ENCODE measurements around the gene CTXN1. TPM values are rescaled to one million over a fixed set of nuclear protein-coding genes. Genes with fewer than 3 reads are reported as not detected.

Gene CTXN1
- polyA plus RNA-seq, 4 donors, result 0.77 to 1.1 TPM; not detected in 2

DNA sequence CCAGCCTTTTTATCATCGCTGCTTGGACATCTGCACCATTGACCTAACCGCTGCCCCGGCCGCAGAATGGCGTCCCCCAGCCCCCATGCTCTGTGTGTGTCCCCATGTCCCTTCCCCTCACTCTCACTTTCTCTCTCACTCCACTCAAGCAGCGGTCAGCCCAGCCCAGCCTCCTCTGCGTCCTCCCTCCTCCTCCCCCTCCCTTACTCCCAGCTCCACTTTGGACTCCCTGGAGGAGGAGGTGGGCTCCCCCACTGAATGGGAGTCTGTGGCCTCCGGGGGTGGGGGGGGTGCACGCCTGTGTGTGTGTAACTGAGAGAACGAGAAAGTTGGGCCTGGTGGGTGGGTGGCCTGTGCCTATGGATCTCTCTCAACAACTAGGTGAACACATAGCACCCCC lies 20.1 kb downstream of the CTXN1 start:
- 84 to 90% (median 87%) methylated on average over 10 of the region's 10 CpGs for WGBS, 3 donors
- no peak overlapping the region for H3K27ac ChIP-seq (ENCODE audit: low read depth in 1 of 3, low read length in 2 of 3)
- H3K9me3 ChIP-seq (ENCODE audit: control insufficient read depth in 2 of 2, insufficient read depth in 1 of 2, low read depth in 1 of 2, low read length in 1 of 2), result no peaks in the 10 kb centered on the region
- FAIRE-seq, result no peak
- peaks cover 5 to 56% (median 7%) of the 10 kb centered on the region in 3 donors for H3K36me3 ChIP-seq (ENCODE audit: control insufficient read depth in 3 of 3, insufficient read depth in 2 of 3, low read depth in 1 of 3, low read length in 3 of 3)
- H3K27me3 ChIP-seq (ENCODE audit: control insufficient read depth in 3 of 3, insufficient read depth in 3 of 3, low read length in 3 of 3), result no peaks in the 10 kb centered on the region
- H3K4me1 ChIP-seq (ENCODE audit: control insufficient read depth in 3 of 3, insufficient read depth in 2 of 3, low read depth in 1 of 3, low read length in 2 of 3), result peaks cover 0 to 22% (median 4%) of the 10 kb centered on the region in 3 donors
- no peak for DNase-seq
- H3K4me3 ChIP-seq (ENCODE audit: low read depth in 1 of 3, low read length in 3 of 3), result no peak overlapping the region

DNA sequence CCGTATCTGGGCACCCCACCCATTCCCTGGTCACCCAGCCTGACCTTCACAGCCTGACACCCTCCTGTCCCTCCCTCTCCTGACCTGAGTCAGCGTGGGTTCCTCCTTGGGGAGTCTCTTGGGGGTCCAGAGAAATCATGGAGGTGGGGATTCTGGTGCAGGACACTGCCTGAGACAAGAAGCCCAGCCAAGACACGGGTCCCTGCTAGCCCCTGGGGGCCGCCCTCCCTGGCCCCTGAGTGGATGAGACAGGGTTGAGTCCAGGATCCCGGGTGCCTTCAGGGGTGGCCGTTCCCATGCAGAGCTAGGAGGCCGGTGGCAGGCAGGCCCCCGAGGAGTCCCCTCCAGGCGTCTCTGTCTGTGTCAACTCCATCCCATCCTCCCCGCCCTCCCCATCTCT lies 20.7 kb downstream of the CTXN1 start:
- DNase-seq (no peak), FAIRE-seq (no peak)
- H3K27ac ChIP-seq (ENCODE audit: low read depth in 1 of 3, low read length in 2 of 3), result no peak overlapping the region
- H3K27me3 ChIP-seq (ENCODE audit: control insufficient read depth in 3 of 3, insufficient read depth in 3 of 3, low read length in 3 of 3), result no peaks in the 10 kb centered on the region
- WGBS, 3 donors, result 67 to 76% (median 72%) methylated on average over 9 to 10 of the region's 10 CpGs
- peaks cover 3 to 51% (median 5%) of the 10 kb centered on the region in 3 donors for H3K36me3 ChIP-seq (ENCODE audit: control insufficient read depth in 3 of 3, insufficient read depth in 2 of 3, low read depth in 1 of 3, low read length in 3 of 3)
- peak overlapping the region in 2 of 3 donors; percentile 56 to 73 for H3K4me3 ChIP-seq (ENCODE audit: low read depth in 1 of 3, low read length in 3 of 3)
- peaks cover 0 to 22% (median 4%) of the 10 kb centered on the region in 3 donors for H3K4me1 ChIP-seq (ENCODE audit: control insufficient read depth in 3 of 3, insufficient read depth in 2 of 3, low read depth in 1 of 3, low read length in 2 of 3)
- no peaks in the 10 kb centered on the region for H3K9me3 ChIP-seq (ENCODE audit: control insufficient read depth in 2 of 2, insufficient read depth in 1 of 2, low read depth in 1 of 2, low read length in 1 of 2)

GRCh38 chr19:7904074-7905020 lies 21.6 kb downstream of the CTXN1 start:
- Histone ChIP-seq H3K27me3 (ENCODE audit: control insufficient read depth in 3 of 3, insufficient read depth in 3 of 3, low read length in 3 of 3) (no peaks in the 10 kb centered on the region), H3K27ac (ENCODE audit: low read depth in 1 of 3, low read length in 2 of 3) (peak overlapping the region; percentile 52 to 93 (median 87)), H3K9me3 (ENCODE audit: control insufficient read depth in 2 of 2, insufficient read depth in 1 of 2, low read depth in 1 of 2, low read length in 1 of 2) (no peaks in the 10 kb centered on the region), H3K4me1 (ENCODE audit: control insufficient read depth in 3 of 3, insufficient read depth in 2 of 3, low read depth in 1 of 3, low read length in 2 of 3) (peaks cover 0 to 22% (median 4%) of the 10 kb centered on the region in 3 donors), H3K4me3 (ENCODE audit: low read depth in 1 of 3, low read length in 3 of 3) (peak overlapping the region; percentile 56 to 81 (median 73)), H3K36me3 (ENCODE audit: control insufficient read depth in 3 of 3, insufficient read depth in 2 of 3, low read depth in 1 of 3, low read length in 3 of 3) (peaks cover 0 to 43% (median 5%) of the 10 kb centered on the region in 3 donors)
- WGBS, 3 donors, result 8 to 9% (median 9%) methylated on average over 32 to 68 of the region's 68 CpGs
- peak; percentile 49 to 73 for DNase-seq
- FAIRE-seq, result no peak

- no peak for FAIRE-seq
- H3K27ac ChIP-seq (ENCODE audit: low read depth in 1 of 3, low read length in 2 of 3), result peak within 1 kb of the TSS; percentile 52 to 93 (median 87)
- peaks cover 0 to 24% (median 4%) of the 10 kb centered on the region in 3 donors for H3K4me1 ChIP-seq (ENCODE audit: control insufficient read depth in 3 of 3, insufficient read depth in 2 of 3, low read depth in 1 of 3, low read length in 2 of 3)
- H3K36me3 ChIP-seq (ENCODE audit: control insufficient read depth in 3 of 3, insufficient read depth in 2 of 3, low read depth in 1 of 3, low read length in 3 of 3), result peaks cover 0 to 37% (median 2%) of the 10 kb centered on the region in 3 donors
- WGBS, 3 donors, result 0 to 1% (median 0%) methylated on average over 59 to 89 of the region's 89 CpGs
- peak within 1 kb of the TSS; percentile 57 to 81 (median 73) for H3K4me3 ChIP-seq (ENCODE audit: low read depth in 1 of 3, low read length in 3 of 3)
- no peaks in the 10 kb centered on the region for H3K27me3 ChIP-seq (ENCODE audit: control insufficient read depth in 3 of 3, insufficient read depth in 3 of 3, low read length in 3 of 3)
- peak; percentile 99 to 100 for DNase-seq
- H3K9me3 ChIP-seq (ENCODE audit: control insufficient read depth in 2 of 2, insufficient read depth in 1 of 2, low read depth in 1 of 2, low read length in 1 of 2), result no peaks in the 10 kb centered on the region
These were observed 22.5 kb downstream of the CTXN1 start, which contains the start of gene MAP2K7 for GRCh38 chr19:7903244-7904073. Gene MAP2K7 (plus strand): TSS chr19:7903877. CDS start chr19:7903945, 68 bp downstream.

GRCh38 chr19:7902796-7903243 lies 23.1 kb downstream of the CTXN1 start:
- Histone ChIP-seq H3K4me3 (ENCODE audit: low read depth in 1 of 3, low read length in 3 of 3) (peak overlapping the region; percentile 40 to 58 (median 57)), H3K27ac (ENCODE audit: low read depth in 1 of 3, low read length in 2 of 3) (peak overlapping the region; percentile 49 to 91 (median 78)), H3K27me3 (ENCODE audit: control insufficient read depth in 3 of 3, insufficient read depth in 3 of 3, low read length in 3 of 3) (no peaks in the 10 kb centered on the region), H3K9me3 (ENCODE audit: control insufficient read depth in 2 of 2, insufficient read depth in 1 of 2, low read depth in 1 of 2, low read length in 1 of 2) (no peaks in the 10 kb centered on the region), H3K36me3 (ENCODE audit: control insufficient read depth in 3 of 3, insufficient read depth in 2 of 3, low read depth in 1 of 3, low read length in 3 of 3) (peaks cover 0 to 31% (median 2%) of the 10 kb centered on the region in 3 donors), H3K4me1 (ENCODE audit: control insufficient read depth in 3 of 3, insufficient read depth in 2 of 3, low read depth in 1 of 3, low read length in 2 of 3) (peaks cover 0 to 24% (median 4%) of the 10 kb centered on the region in 3 donors)
- FAIRE-seq (no peak), DNase-seq (no peak)
- WGBS, 3 donors, result 4 to 14% (median 10%) methylated on average over 20 of the region's 20 CpGs

DNA sequence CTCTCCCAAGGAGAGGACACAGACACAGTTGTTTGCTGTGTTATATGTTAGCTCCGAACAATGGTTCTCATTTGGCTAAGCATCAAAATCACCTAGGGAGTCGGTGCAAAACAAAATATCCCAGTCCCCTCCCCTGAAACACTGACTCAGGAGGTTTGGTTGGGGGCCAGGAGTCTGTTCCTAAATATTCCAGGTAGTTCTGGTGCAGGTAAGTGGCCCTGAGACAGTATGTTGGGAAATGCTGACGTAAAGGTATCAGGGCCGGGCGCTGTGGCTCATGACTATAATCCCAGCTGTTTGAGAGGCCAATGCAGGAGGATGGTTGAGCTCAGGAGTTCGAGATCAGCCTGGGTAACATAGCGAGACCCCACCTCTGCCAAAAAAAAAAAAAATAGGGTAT lies 24.6 kb downstream of the CTXN1 start:
- DNase-seq (no peak), FAIRE-seq (no peak)
- Histone ChIP-seq H3K4me3 (ENCODE audit: low read depth in 1 of 3, low read length in 3 of 3) (no peak overlapping the region), H3K27me3 (ENCODE audit: control insufficient read depth in 3 of 3, insufficient read depth in 3 of 3, low read length in 3 of 3) (no peaks in the 10 kb centered on the region), H3K4me1 (ENCODE audit: control insufficient read depth in 3 of 3, insufficient read depth in 2 of 3, low read depth in 1 of 3, low read length in 2 of 3) (peaks cover 0 to 24% (median 4%) of the 10 kb centered on the region in 3 donors), H3K27ac (ENCODE audit: low read depth in 1 of 3, low read length in 2 of 3) (no peak overlapping the region), H3K9me3 (ENCODE audit: control insufficient read depth in 2 of 2, insufficient read depth in 1 of 2, low read depth in 1 of 2, low read length in 1 of 2) (no peaks in the 10 kb centered on the region), H3K36me3 (ENCODE audit: control insufficient read depth in 3 of 3, insufficient read depth in 2 of 3, low read depth in 1 of 3, low read length in 3 of 3) (peaks cover 0 to 21% (median 2%) of the 10 kb centered on the region in 3 donors)
- 83 to 92% (median 92%) methylated on average over 7 of the region's 7 CpGs for WGBS, 3 donors

- no peaks in the 10 kb centered on the region for H3K9me3 ChIP-seq (ENCODE audit: control insufficient read depth in 2 of 2, insufficient read depth in 1 of 2, low read depth in 1 of 2, low read length in 1 of 2)
- H3K27ac ChIP-seq (ENCODE audit: low read depth in 1 of 3, low read length in 2 of 3), result no peak overlapping the region
- H3K4me3 ChIP-seq (ENCODE audit: low read depth in 1 of 3, low read length in 3 of 3), result no peak overlapping the region
- 67 to 86% (median 76%) methylated on average over 3 of the region's 3 CpGs for WGBS, 3 donors
- peaks cover 0 to 24% (median 4%) of the 10 kb centered on the region in 3 donors for H3K4me1 ChIP-seq (ENCODE audit: control insufficient read depth in 3 of 3, insufficient read depth in 2 of 3, low read depth in 1 of 3, low read length in 2 of 3)
- FAIRE-seq (no peak), DNase-seq (no peak)
- no peaks in the 10 kb centered on the region for H3K27me3 ChIP-seq (ENCODE audit: control insufficient read depth in 3 of 3, insufficient read depth in 3 of 3, low read length in 3 of 3)
- H3K36me3 ChIP-seq (ENCODE audit: control insufficient read depth in 3 of 3, insufficient read depth in 2 of 3, low read depth in 1 of 3, low read length in 3 of 3), result peaks cover 0 to 17% (median 2%) of the 10 kb centered on the region in 3 donors
These were observed 25.0 kb downstream of the CTXN1 start for GRCh38 chr19:7900931-7901330.

GRCh38 chr19:7900401-7900870 lies 25.5 kb downstream of the CTXN1 start:
- no peak for FAIRE-seq
- Histone ChIP-seq H3K36me3 (ENCODE audit: control insufficient read depth in 3 of 3, insufficient read depth in 2 of 3, low read depth in 1 of 3, low read length in 3 of 3) (peaks cover 0 to 12% (median 0%) of the 10 kb centered on the region in 3 donors), H3K4me3 (ENCODE audit: low read depth in 1 of 3, low read length in 3 of 3) (no peak overlapping the region), H3K27me3 (ENCODE audit: control insufficient read depth in 3 of 3, insufficient read depth in 3 of 3, low read length in 3 of 3) (no peaks in the 10 kb centered on the region), H3K4me1 (ENCODE audit: control insufficient read depth in 3 of 3, insufficient read depth in 2 of 3, low read depth in 1 of 3, low read length in 2 of 3) (peaks cover 0 to 22% (median 4%) of the 10 kb centered on the region in 3 donors), H3K9me3 (ENCODE audit: control insufficient read depth in 2 of 2, insufficient read depth in 1 of 2, low read depth in 1 of 2, low read length in 1 of 2) (no peaks in the 10 kb centered on the region), H3K27ac (ENCODE audit: low read depth in 1 of 3, low read length in 2 of 3) (no peak overlapping the region)
- WGBS, 3 donors, result 84 to 88% (median 85%) methylated on average over 21 of the region's 21 CpGs
- no peak for DNase-seq

Measured in small intestine (tissue), 7 donors.